SK-N-SH treated with all-trans-retinoic acid at 6 μM for 48 hours (cell line): ENCODE data around the gene APBA2.

Experiments used
- ATAC-seq: fragments of 200-7000 bp; cut with Tn5 transposase; 3 replicates; pipeline ENCODE4 v1.9.1; 2020; ENCODE audit warnings: mild to moderate bottlenecking, moderate library complexity
- ARNTL ChIP-seq: fragments of 450-650 bp; formaldehyde crosslinking; IDR thresholded peaks from 2 replicates; pipeline ENCODE4 v1.5.0; 2020; ENCODE audit warnings: low read depth, mild to moderate bottlenecking, moderate library complexity, borderline replicate concordance
- BACH2 ChIP-seq: fragments of 250-450 bp; sonication (Bioruptor Pico); IDR thresholded peaks from 2 replicates; pipeline ENCODE4 v1.9.0; 2021; ENCODE audit warnings: mild to moderate bottlenecking, borderline replicate concordance
- CREB5 ChIP-seq: fragments of 250-450 bp; sonication (Bioruptor Pico); IDR thresholded peaks from 2 replicates; pipeline ENCODE4 v1.5.1; 2020; ENCODE audit warnings: low read depth, mild to moderate bottlenecking, moderate library complexity
- CSDC2 ChIP-seq: fragments of 250-450 bp; sonication (Bioruptor Pico); IDR thresholded peaks from 2 replicates; pipeline ENCODE4 v1.5.0; 2020; ENCODE audit warnings: mild to moderate bottlenecking, moderate library complexity
- CSRNP3 ChIP-seq: fragments of 250-450 bp; sonication (Bioruptor Pico); IDR thresholded peaks from 2 replicates; pipeline ENCODE4 v1.5.1; 2021; ENCODE audit warnings: mild to moderate bottlenecking, moderate library complexity
- ESRRG ChIP-seq: fragments of 250-450 bp; sonication (Bioruptor Pico); IDR thresholded peaks from 2 replicates; pipeline ENCODE4 v1.6.1; 2021; ENCODE audit warnings: mild to moderate bottlenecking
- GLIS3 ChIP-seq: fragments of 250-450 bp; sonication (Bioruptor Pico); IDR thresholded peaks from 2 replicates; pipeline ENCODE4 v1.5.0; 2020; ENCODE audit warnings: mild to moderate bottlenecking, moderate library complexity
- ISL1 ChIP-seq: fragments of 250-450 bp; sonication (Bioruptor Pico); IDR thresholded peaks from 2 replicates; pipeline ENCODE4 v2.1.2; 2022; ENCODE audit warnings: mild to moderate bottlenecking, moderate library complexity
- OSR1 ChIP-seq: fragments of 250-450 bp; sonication (Bioruptor Pico); IDR thresholded peaks from 2 replicates; pipeline ENCODE4 v1.8.0; 2022; ENCODE audit warnings: moderate library complexity, mild to moderate bottlenecking, inconsistent platforms
- PATZ1 ChIP-seq: fragments of 250-450 bp; sonication (Bioruptor Pico); IDR thresholded peaks from 2 replicates; pipeline ENCODE4 v1.8.0; 2020; ENCODE audit warnings: mild to moderate bottlenecking, moderate library complexity, borderline replicate concordance
- POU6F1 ChIP-seq: fragments of 250-450 bp; sonication (Bioruptor Pico); IDR thresholded peaks from 2 replicates; pipeline ENCODE4 v1.8.0; 2021; ENCODE audit warnings: low read depth, mild to moderate bottlenecking, moderate library complexity, borderline replicate concordance
- PPARA ChIP-seq: fragments of 250-450 bp; sonication (Bioruptor Pico); IDR thresholded peaks from 2 replicates; pipeline ENCODE4 v1.5.0; 2020; ENCODE audit warnings: mild to moderate bottlenecking, borderline replicate concordance
- RARB ChIP-seq: fragments of 250-450 bp; sonication (Bioruptor Pico); IDR thresholded peaks from 2 replicates; pipeline ENCODE4 v1.8.0; 2021; ENCODE audit warnings: mild to moderate bottlenecking, moderate library complexity
- SNAI2 ChIP-seq: fragments of 250-450 bp; sonication (Bioruptor Pico); IDR thresholded peaks from 2 replicates; pipeline ENCODE4 v1.5.0; 2020; ENCODE audit warnings: mild to moderate bottlenecking, moderate library complexity
- TCF4 ChIP-seq: fragments of 250-450 bp; sonication (Bioruptor Pico); IDR thresholded peaks from 2 replicates; pipeline ENCODE4 v1.8.0; 2021; ENCODE audit warnings: mild to moderate bottlenecking, moderate library complexity, borderline replicate concordance
- TOX ChIP-seq: fragments of 250-450 bp; sonication (Bioruptor Pico); IDR thresholded peaks from 2 replicates; pipeline ENCODE4 v1.8.0; 2021; ENCODE audit warnings: mild to moderate bottlenecking, moderate library complexity, borderline replicate concordance
- TSHZ2 ChIP-seq: fragments of 250-450 bp; sonication (Bioruptor Pico); IDR thresholded peaks from 2 replicates; pipeline ENCODE4 v1.5.0; 2020; ENCODE audit warnings: mild to moderate bottlenecking, moderate library complexity
- ZFP3 ChIP-seq: fragments of 250-450 bp; sonication (Bioruptor Pico); IDR thresholded peaks from 2 replicates; pipeline ENCODE4 v1.5.0; 2020; ENCODE audit warnings: mild to moderate bottlenecking, moderate library complexity
- ZNF8 ChIP-seq: fragments of 450-650 bp; formaldehyde crosslinking; IDR thresholded peaks from 2 replicates; pipeline ENCODE4 v1.5.0; 2020; ENCODE audit warnings: mild to moderate bottlenecking, moderate library complexity

APBA2 gene

GRCh38 chr15:28904003-28904402, 18.2 kb downstream of the APBA2 start:
- ATAC-seq = no peak
- TF ChIP-seq BACH2 (CRISPR knock-in tag) (no peak), PPARA (CRISPR knock-in tag) (no peak)

GRCh38 chr15:28904541-28905315, 19.0 kb downstream of the APBA2 start:
- TF ChIP-seq ZNF8 (CRISPR knock-in tag) (no peak), CSDC2 (CRISPR knock-in tag) (no peak), TCF4 (CRISPR knock-in tag) (no peak), SNAI2 (CRISPR knock-in tag) (no peak), ESRRG (CRISPR knock-in tag) (no peak), OSR1 (no peak), ARNTL (CRISPR knock-in tag) (no peak), GLIS3 (CRISPR knock-in tag) (no peak), ISL1 (no peak), CREB5 (CRISPR knock-in tag) (no peak)
- no peak for ATAC-seq

- ATAC-seq = no peak
- TF ChIP-seq POU6F1 (CRISPR knock-in tag) (no peak), ESRRG (CRISPR knock-in tag) (no peak), SNAI2 (CRISPR knock-in tag) (no peak), RARB (CRISPR knock-in tag) (no peak), CSDC2 (CRISPR knock-in tag) (no peak), CSRNP3 (CRISPR knock-in tag) (no peak), PATZ1 (CRISPR knock-in tag) (no peak), CREB5 (CRISPR knock-in tag) (no peak), TOX (no peak), ZFP3 (CRISPR knock-in tag) (no peak), TSHZ2 (CRISPR knock-in tag) (no peak)
Observed at GRCh38 chr15:28907338-28907960, 21.7 kb downstream of the APBA2 start.
